HUES48 (cell line): Measurements from ENCODE around the gene SCOC.
"Not testable (repeated sequence)": the region's sequence is repeated elsewhere in the genome, so short reads cannot be mapped to it uniquely, and the experiment has no call there.

Experiments
- H3K27ac ChIP-seq: one replicate; pipeline ENCODE4 v1.7.0; 2013; ENCODE audit warnings: low read depth, low read length, inconsistent platforms
- H3K27me3 ChIP-seq: 2 replicates; pipeline ENCODE4 v1.6.1; 2013; ENCODE audit warnings: mild to moderate bottlenecking, low read length; ENCODE audit not compliant: control insufficient read depth, insufficient read depth
- H3K36me3 ChIP-seq: 2 replicates; pipeline ENCODE4 v1.6.1; 2013; ENCODE audit warnings: low read length; ENCODE audit not compliant: control insufficient read depth, insufficient read depth
- H3K4me1 ChIP-seq: 2 replicates; pipeline ENCODE4 v1.6.1; 2013; ENCODE audit warnings: mild to moderate bottlenecking, low read length; ENCODE audit not compliant: control insufficient read depth, insufficient read depth
- H3K4me3 ChIP-seq: 2 replicates; pipeline ENCODE4 v1.5.1; 2013; ENCODE audit warnings: mild to moderate bottlenecking, low read depth, low read length
- H3K9ac ChIP-seq: 2 replicates; pipeline ENCODE4 v1.6.1; 2013; ENCODE audit warnings: mild to moderate bottlenecking, low read depth, low read length, moderate library complexity
- H3K9me3 ChIP-seq: 2 replicates; pipeline ENCODE4 v1.6.1; 2013; ENCODE audit warnings: low read length; ENCODE audit not compliant: control insufficient read depth, insufficient read depth

SCOC gene

DNA sequence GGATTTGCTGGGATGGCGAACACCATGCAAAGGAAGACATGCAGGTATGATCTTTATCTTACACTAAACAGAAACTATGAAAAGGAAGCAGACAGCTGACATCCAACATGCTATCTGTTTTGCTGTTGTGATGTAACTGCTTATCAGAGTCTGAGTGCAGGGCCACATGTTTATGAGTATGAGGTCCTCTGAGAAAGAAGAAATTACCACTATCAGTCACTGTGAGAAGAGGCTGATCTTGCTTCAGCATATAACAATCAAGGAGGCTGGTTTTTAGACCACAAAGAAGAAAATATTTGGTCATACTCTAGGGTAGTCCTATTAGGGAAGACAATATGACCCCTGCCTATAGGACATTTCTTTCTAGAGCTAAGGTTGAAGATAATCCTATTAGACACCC lies 35.5 kb downstream of the SCOC start:
- Histone ChIP-seq H3K9ac (no peak overlapping the region), H3K9me3 (no peaks in the 10 kb centered on the region), H3K4me1 (peaks cover 6% of the 10 kb centered on the region; the same call in 1 of the 2 replicates), H3K36me3 (no peaks in the 10 kb centered on the region), H3K4me3 (no peak overlapping the region), H3K27me3 (no peaks in the 10 kb centered on the region), H3K27ac (no peak overlapping the region)

DNA sequence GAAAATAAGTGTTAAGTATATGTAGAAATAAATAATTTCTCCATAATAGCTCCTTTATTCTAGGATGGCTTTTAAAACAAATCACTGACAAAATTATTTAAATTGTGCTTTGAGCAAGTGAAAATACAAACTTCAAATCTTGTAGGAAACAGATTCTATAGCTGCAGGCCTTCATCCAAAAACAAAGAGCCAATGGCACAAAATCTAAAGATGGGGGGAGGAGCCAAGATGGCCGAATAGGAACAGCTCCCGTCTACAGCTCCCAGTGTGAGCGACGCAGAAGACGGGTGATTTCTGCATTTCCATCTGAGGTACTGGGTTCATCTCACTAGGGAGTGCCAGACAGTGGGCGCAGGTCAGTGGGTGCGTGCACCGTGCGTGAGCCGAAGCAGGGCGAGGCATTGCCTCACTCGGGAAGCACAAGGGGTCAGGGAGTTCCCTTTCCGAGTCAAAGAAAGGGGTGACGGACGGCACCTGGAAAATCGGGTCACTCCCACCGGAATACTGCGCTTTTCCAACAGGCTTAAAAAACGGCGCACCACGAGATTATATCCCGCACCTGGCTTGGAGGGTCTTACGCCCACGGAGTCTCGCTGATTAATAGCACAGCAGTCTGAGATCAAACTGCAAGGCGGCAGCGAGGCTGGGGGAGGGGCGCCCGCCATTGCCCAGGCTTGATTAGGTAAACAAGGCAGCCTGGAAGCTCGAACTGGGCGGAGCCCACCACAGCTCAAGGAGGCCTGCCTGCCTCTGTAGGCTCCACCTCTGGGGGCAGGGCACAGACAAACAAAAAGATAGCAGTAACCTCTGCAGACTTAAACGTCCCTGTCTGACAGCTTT lies 39.9 kb downstream of the SCOC start:
- H3K36me3 ChIP-seq, H3K9ac ChIP-seq, H3K4me3 ChIP-seq, H3K27me3 ChIP-seq, H3K9me3 ChIP-seq, H3K4me1 ChIP-seq, H3K27ac ChIP-seq: not testable (repeated sequence)

- Histone ChIP-seq H3K9ac (no peak overlapping the region), H3K4me3 (no peak overlapping the region), H3K27me3 (peaks cover 8% of the 10 kb centered on the region), H3K27ac (no peak overlapping the region), H3K4me1 (peaks cover 9% of the 10 kb centered on the region), H3K36me3 (no peaks in the 10 kb centered on the region), H3K9me3 (no peaks in the 10 kb centered on the region)
Observed at GRCh38 chr4:140423106-140423505, 49.7 kb downstream of the SCOC start.

- H3K4me1 ChIP-seq = peaks cover 9% of the 10 kb centered on the region
- H3K9ac ChIP-seq = peak overlapping the region; percentile 57; the same call in 1 of the 2 replicates
- H3K27ac ChIP-seq = no peak overlapping the region
- H3K9me3 ChIP-seq = no peaks in the 10 kb centered on the region
- peaks cover 8% of the 10 kb centered on the region for H3K27me3 ChIP-seq
- H3K4me3 ChIP-seq = peak overlapping the region; percentile 90
- no peaks in the 10 kb centered on the region for H3K36me3 ChIP-seq
Observed at GRCh38 chr4:140426610-140427105, 53.2 kb downstream of the SCOC start.

- Histone ChIP-seq H3K9ac (peak within 1 kb of the TSS; percentile 57), H3K4me3 (peak within 1 kb of the TSS; percentile 90), H3K27me3 (peaks cover 8% of the 10 kb centered on the region), H3K27ac (peak within 1 kb of the TSS; percentile 57), H3K9me3 (no peaks in the 10 kb centered on the region), H3K36me3 (no peaks in the 10 kb centered on the region), H3K4me1 (peaks cover 9% of the 10 kb centered on the region)
Observed at GRCh38 chr4:140427106-140427918, 53.9 kb downstream of the SCOC start, which contains the start of gene CLGN. Gene CLGN (minus strand): TSS chr4:140427648. CDS start chr4:140413078, 14,570 bp downstream.

- peak overlapping the region; percentile 57; the same call in 1 of the 2 replicates for H3K9ac ChIP-seq
- no peaks in the 10 kb centered on the region for H3K36me3 ChIP-seq
- peak overlapping the region; percentile 35 for H3K27ac ChIP-seq
- peak overlapping the region; percentile 90 for H3K4me3 ChIP-seq
- H3K9me3 ChIP-seq = no peaks in the 10 kb centered on the region
- H3K27me3 ChIP-seq = peaks cover 8% of the 10 kb centered on the region
- peaks cover 9% of the 10 kb centered on the region for H3K4me1 ChIP-seq
Observed at GRCh38 chr4:140427919-140428471, 54.5 kb downstream of the SCOC start.
